Effector memory CD4-positive, alpha-beta T cell (primary cell): ENCODE data around the gene CARHSP1.
"Not testable (repeated sequence)": the region's sequence is repeated elsewhere in the genome, so short reads cannot be mapped to it uniquely, and the experiment has no call there.

Experiments
- DNase-seq, 3 donors: peaks; one replicate each; pipeline ENCODE4 v3.0.0-alpha.2; 2020
- H3K27ac ChIP-seq: 2 replicates; pipeline ENCODE4 v1.7.0; 2013; ENCODE audit warnings: mild to moderate bottlenecking, low read length, moderate library complexity; ENCODE audit not compliant: insufficient read depth, poor library complexity, severe bottlenecking
- H3K27me3 ChIP-seq: replicated peaks from 2 replicates; pipeline ENCODE4 v1.7.0; 2013; ENCODE audit warnings: mild to moderate bottlenecking, low read length; ENCODE audit not compliant: insufficient read depth, control insufficient read depth, poor library complexity, severe bottlenecking
- H3K36me3 ChIP-seq: 2 replicates; pipeline ENCODE4 v1.7.0; 2013; ENCODE audit warnings: mild to moderate bottlenecking, low read length, moderate library complexity; ENCODE audit not compliant: control insufficient read depth, insufficient read depth
- H3K4me1 ChIP-seq: 2 replicates; pipeline ENCODE4 v1.7.0; 2013; ENCODE audit warnings: low read length, mild to moderate bottlenecking; ENCODE audit not compliant: control insufficient read depth, insufficient read depth, poor library complexity, severe bottlenecking
- H3K4me3 ChIP-seq: 2 replicates; pipeline ENCODE4 v1.7.0; 2013; ENCODE audit warnings: low read length, low read depth, mild to moderate bottlenecking; ENCODE audit not compliant: insufficient read depth, poor library complexity, severe bottlenecking
- H3K9me3 ChIP-seq: 2 replicates; pipeline ENCODE4 v1.7.0; 2013; ENCODE audit warnings: mild to moderate bottlenecking, low read length, moderate library complexity; ENCODE audit not compliant: control insufficient read depth

Gene CARHSP1

DNA sequence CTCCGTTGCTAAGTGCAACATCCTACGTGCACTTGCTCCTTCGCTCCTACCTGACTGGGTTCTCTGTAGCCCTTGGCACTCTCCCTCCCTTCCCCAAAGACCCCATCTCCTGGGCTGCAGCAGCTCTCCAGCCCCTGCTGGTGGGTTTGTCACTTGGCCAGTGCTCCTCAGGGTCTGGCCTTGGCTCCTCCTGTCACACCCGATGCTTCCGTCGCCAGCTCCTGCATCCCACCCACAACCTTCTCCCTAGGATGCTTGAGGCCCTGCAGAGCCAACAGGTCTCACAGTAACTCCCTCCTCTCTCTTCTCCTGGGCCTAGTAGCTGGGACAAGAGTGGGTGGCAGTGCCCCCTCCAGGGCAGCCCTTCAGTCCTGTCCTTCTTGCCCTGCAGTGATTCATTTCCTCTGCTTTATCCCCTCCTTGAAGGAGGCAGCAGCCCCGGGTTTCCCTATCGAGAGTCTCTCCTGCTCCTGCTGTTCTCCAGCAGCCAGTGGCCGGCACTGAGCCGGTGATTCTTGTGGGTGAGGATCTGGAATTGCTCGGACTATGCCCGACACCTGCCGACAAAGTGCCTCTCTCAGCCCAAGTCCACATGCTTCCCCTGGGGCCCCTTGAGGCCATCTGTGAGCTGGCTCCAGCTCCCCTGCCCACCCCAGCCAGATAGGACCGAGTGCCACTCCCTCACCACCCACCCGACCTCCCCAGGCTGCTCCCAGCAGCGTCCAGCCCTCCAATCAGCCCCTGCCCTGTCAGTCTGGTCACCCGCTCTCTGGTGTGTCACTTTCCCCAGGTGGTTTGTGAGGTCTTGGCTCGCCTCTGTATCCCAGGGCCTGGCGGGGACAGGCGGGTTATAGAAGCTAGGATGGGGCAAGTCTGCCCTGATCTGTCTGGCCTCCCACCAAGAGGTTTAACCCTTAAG, 17.1 kb upstream of the CARHSP1 start:
- no peaks in the 10 kb centered on the region for H3K9me3 ChIP-seq
- no peaks in the 10 kb centered on the region for H3K4me1 ChIP-seq
- no peaks in the 10 kb centered on the region for H3K27me3 ChIP-seq
- H3K36me3 ChIP-seq = peaks cover 5% of the 10 kb centered on the region
- no peak overlapping the region for H3K4me3 ChIP-seq
- no peak for DNase-seq
- no peak overlapping the region for H3K27ac ChIP-seq

DNA sequence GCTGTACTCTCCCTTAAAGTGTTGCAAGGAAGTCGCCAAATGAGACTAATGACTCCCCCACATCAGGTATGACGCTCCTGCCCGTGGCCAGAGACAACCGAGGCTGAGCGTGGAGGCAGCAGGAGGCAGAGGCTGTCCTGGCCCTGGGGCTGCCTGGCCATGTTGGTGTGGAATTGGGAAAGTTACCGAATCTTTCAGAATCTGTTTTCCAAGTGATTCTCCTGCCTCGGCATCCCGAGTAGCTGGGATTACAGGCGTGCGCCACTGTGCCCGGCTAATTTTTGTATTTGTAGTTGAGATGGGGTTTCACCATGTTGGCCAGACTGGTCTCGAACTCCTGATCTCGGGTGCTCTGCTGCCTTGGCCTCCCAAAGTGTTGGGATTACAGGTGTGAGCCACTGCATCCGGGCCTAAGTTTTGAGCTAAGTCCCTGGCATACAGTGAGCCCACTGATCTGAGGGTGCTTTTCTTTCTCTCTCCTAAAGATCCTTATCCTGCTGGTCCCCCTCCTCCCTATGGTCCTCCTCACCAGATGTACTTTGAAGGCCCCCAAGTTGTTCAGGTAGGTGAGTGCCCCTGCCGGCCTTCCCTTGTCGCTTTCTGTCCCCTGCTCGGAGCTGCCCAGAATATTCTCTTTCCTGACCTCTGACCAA, 14.0 kb upstream of the CARHSP1 start:
- no peak for DNase-seq
- Histone ChIP-seq H3K9me3 (no peaks in the 10 kb centered on the region), H3K4me3 (no peak overlapping the region), H3K4me1 (peaks cover 3% of the 10 kb centered on the region), H3K36me3 (no peaks in the 10 kb centered on the region), H3K27me3 (no peaks in the 10 kb centered on the region), H3K27ac (no peak overlapping the region)

DNA sequence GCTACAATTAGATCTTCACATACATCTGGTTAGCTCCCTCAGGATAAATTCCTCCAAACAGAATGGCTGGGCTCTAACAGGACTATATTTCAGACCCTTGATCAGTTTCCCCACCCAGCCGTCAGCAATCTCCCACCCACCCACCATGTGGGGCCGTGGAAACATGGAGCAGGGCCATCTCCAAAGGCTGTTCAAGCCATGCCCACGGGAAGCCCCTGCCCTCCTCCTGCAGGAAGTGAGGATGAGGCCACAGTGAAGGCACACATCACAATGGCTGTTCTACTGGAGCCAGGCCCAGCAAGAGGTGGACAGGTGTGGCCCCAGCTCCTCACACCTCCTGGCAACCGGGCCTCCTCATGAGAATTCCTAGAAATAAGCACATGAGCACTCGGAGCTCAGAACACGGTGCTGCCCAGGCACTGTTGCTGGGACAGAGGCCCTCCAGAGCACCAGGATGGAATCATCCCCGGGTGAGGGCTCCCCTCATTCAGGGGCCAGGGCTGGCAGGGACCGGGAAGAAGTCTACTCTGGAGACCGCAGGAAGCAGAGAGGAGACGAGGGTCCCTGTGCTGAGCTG, 13.3 kb upstream of the CARHSP1 start, which contains the start of gene LITAFD:
Gene LITAFD (plus strand): TSS at position 311 of the 577 bp plus-strand sequence. CDS start 2,005 bp downstream, outside the sequence.
- H3K27me3 ChIP-seq = no peaks in the 10 kb centered on the region
- no peak within 1 kb of the TSS for H3K4me3 ChIP-seq
- H3K27ac ChIP-seq = no peak within 1 kb of the TSS
- H3K4me1 ChIP-seq = peaks cover 3% of the 10 kb centered on the region
- no peak for DNase-seq
- no peaks in the 10 kb centered on the region for H3K9me3 ChIP-seq
- H3K36me3 ChIP-seq = no peaks in the 10 kb centered on the region

DNA sequence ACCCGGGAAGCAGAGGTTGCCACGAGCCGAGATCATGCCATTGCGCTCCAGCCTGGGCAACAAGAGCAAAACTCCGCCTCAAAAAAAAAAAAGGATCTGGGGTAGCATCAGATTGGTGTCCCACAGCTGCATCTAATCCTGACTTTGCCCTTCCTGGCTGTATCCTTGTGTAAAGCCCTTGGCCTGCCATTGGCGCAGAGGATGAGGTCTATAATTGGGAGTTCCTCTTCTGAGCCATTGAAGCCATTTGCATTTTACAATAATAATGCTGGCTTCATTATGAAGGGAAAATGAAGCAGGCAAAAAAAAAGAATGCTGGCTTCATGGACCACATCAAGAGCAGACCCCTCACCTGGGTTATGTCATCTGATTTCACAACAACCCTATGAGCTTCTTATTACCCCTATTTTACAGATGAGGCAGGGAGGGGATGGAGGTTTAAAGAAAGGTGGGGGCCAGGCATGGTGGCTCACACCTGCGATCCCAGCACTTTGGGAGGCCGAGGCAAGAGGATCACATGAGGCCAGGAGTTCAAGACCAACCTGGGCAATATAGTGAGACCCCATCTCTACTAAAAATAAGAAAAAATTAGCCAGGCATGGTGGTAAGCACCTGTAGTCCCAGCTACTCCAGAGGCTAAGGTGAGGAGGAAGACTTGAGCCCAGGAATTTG, 12.2 kb upstream of the CARHSP1 start:
- Histone ChIP-seq H3K9me3 (no peaks in the 10 kb centered on the region), H3K36me3 (no peaks in the 10 kb centered on the region), H3K4me1 (peaks cover 3% of the 10 kb centered on the region), H3K4me3 (no peak overlapping the region), H3K27me3 (no peaks in the 10 kb centered on the region), H3K27ac (no peak overlapping the region)
- DNase-seq = no peak

- no peaks in the 10 kb centered on the region for H3K27me3 ChIP-seq
- no peak overlapping the region for H3K4me3 ChIP-seq
- DNase-seq = no peak
- no peaks in the 10 kb centered on the region for H3K36me3 ChIP-seq
- no peaks in the 10 kb centered on the region for H3K9me3 ChIP-seq
- peaks cover 3% of the 10 kb centered on the region for H3K4me1 ChIP-seq
- H3K27ac ChIP-seq = no peak overlapping the region
Observed at GRCh38 chr16:8878523-8878911, 9.7 kb upstream of the CARHSP1 start.

DNA sequence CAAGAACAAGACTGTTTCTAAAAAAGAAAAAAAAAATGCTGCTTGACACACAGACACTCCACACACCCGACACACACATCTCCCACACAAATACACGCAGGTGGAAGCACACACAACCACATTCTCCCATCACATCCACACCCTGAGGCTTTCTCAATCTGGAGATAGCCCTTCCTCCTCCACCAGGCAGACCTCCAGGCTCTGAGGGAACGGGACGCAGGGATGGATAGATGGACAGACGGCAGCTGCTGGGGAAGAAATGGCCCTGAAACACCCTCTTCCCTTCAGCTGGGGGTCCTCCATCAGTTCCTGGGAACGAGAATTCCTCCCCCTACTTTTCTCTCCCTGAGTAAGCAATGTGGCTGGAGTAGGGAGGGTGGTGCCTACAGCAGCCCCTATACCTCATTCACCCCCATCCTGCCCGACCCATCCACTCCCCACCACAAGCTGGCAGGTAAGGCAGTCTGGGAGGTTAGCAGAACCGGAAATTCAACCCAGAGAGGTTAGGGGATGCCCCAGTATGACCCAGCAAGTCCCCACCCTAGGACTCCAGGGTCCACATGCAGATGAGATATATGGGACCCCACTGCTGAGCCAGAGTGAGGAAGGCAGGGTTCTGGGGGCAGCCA, 9.2 kb upstream of the CARHSP1 start:
- no peak for DNase-seq
- Histone ChIP-seq H3K27me3 (no peaks in the 10 kb centered on the region), H3K4me1 (peaks cover 3% of the 10 kb centered on the region), H3K36me3 (no peaks in the 10 kb centered on the region), H3K4me3 (no peak overlapping the region), H3K27ac (no peak overlapping the region), H3K9me3 (no peaks in the 10 kb centered on the region)

GRCh38 chr16:8875317-8875716, 6.5 kb upstream of the CARHSP1 start:
- not testable (repeated sequence) for H3K4me1 ChIP-seq, H3K27me3 ChIP-seq, DNase-seq, H3K27ac ChIP-seq, H3K36me3 ChIP-seq, H3K9me3 ChIP-seq, H3K4me3 ChIP-seq

DNA sequence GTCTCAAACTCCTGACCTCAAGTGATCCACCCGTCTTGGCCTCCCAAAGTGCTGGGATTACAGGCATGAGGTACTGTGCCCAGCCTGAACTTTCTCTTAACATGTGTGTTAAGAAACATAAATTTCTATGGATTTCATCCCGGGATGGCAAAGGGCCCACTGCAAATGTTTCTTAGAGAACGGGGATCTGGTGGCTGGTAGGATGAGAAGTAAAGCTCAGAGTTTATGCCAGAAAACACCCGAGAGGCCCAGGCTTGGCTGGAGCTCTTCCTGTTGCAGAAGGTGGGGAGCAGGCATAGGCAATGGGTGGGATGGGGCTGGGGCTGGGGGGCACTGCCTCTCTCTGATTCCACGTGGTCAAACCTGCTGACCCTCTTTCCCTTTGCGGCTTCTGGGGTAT, 5.6 kb upstream of the CARHSP1 start:
- H3K36me3 ChIP-seq = no peaks in the 10 kb centered on the region
- H3K4me3 ChIP-seq = no peak overlapping the region
- no peak for DNase-seq
- H3K4me1 ChIP-seq = peaks cover 2% of the 10 kb centered on the region
- no peak overlapping the region for H3K27ac ChIP-seq
- H3K9me3 ChIP-seq = no peaks in the 10 kb centered on the region
- no peaks in the 10 kb centered on the region for H3K27me3 ChIP-seq

GRCh38 chr16:8873866-8874195, 5.0 kb upstream of the CARHSP1 start:
- not testable (repeated sequence) for H3K27ac ChIP-seq, H3K4me3 ChIP-seq, H3K4me1 ChIP-seq, H3K36me3 ChIP-seq, H3K9me3 ChIP-seq, H3K27me3 ChIP-seq, DNase-seq
